GM21717 (cell line): ENCODE measurements around the gene TCFL5.

Experiments used
- ATAC-seq: cut with Tn5 transposase; IDR thresholded peaks from one replicate; pipeline ENCODE4 v1.9.1; 2021; ENCODE audit warnings: mild to moderate bottlenecking, moderate library complexity; ENCODE audit not compliant: unreplicated experiment

Gene TCFL5

DNA sequence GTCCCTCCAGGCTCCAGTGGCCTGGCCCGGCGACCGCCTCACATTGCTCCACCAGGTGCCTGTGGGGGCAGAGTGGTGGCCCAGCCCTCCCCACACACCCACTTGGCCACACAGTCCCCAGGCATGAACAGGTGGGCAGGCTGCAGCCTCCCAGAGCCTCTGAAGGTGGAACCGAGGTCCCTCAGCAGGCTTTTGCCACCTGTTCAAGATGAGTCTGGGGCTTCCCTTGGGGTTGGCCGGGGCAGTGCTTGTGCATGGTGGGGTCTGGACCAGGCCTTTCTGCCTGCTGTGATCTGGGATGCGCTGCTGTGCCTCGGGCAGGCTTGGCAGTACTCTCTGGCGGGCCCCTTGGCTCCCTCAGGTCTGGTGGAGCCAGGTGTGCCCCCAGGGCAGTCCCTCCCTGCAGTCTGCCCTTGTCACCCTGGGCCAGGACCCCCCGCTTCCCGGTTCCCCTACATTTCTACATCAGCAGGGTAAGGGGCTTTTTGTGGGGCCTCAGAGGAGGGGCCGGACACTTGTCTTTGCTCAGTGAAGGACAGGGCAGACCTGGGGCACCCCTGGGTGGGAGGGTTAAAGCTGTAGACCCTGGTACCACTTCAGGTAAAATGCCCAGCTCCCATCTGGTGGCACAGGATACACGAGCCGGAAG, 47.4 kb downstream of the TCFL5 start:
- no peak for ATAC-seq

DNA sequence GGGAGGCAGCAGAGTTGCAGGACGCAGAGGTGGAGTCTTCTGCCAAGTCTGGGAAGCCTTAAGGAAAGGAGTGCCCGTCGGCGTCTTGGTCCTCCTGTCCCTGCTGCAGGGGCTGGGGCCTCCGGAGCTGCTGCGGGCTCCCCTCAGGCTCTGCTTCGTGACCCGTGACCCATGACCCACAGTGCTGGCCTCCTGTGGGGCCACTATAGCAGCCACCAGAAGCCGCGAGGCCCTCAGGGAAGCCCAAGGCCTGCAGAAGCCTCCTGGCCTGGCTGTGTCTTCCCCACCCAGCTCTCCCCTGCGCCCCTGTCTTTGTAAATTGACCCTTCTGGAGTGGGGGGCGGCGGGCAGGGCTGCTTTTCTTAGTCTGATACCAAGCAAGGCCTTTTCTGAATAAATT, 48.0 kb downstream of the TCFL5 start:
- no peak for ATAC-seq

DNA sequence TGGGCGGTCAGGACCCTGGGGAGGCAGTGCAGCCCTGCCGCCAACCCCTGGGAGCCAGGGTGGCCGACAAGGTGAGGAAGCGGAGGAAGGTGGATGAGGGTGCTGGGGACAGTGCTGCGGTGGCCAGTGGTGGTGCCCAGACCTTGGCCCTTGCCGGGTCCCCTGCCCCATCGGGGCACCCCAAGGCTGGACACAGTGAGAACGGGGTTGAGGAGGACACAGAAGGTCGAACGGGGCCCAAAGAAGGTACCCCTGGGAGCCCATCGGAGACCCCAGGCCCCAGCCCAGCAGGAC, 48.8 kb downstream of the TCFL5 start:
- no peak for ATAC-seq

DNA sequence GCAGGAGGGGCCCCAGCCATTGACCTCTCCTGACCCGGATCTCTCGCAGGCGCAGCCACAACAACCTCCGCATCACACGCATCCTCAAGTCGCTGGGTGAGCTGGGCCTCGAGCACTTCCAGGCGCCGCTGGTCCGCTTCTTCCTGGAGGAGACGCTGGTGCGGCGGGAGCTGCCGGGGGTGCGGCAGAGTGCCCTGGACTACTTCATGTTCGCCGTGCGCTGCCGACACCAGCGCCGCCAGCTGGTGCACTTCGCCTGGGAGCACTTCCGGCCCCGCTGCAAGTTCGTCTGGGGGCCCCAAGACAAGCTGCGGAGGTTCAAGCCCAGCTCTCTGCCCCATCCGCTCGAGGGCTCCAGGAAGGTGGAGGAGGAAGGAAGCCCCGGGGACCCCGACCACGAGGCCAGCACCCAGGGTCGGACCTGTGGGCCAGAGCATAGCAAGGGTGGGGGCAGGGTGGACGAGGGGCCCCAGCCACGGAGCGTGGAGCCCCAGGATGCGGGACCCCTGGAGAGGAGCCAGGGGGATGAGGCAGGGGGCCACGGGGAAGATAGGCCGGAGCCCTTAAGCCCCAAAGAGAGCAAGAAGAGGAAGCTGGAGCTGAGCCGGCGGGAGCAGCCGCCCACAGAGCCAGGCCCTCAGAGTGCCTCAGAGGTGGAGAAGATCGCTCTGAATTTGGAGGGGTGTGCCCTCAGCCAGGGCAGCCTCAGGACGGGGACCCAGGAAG, 49.3 kb downstream of the TCFL5 start:
- no peak for ATAC-seq

- no peak for ATAC-seq
Observed at GRCh38 chr20:62811720-62812119, 49.9 kb downstream of the TCFL5 start.

GRCh38 chr20:62811320-62811719, 50.3 kb downstream of the TCFL5 start:
- no peak for ATAC-seq

DNA sequence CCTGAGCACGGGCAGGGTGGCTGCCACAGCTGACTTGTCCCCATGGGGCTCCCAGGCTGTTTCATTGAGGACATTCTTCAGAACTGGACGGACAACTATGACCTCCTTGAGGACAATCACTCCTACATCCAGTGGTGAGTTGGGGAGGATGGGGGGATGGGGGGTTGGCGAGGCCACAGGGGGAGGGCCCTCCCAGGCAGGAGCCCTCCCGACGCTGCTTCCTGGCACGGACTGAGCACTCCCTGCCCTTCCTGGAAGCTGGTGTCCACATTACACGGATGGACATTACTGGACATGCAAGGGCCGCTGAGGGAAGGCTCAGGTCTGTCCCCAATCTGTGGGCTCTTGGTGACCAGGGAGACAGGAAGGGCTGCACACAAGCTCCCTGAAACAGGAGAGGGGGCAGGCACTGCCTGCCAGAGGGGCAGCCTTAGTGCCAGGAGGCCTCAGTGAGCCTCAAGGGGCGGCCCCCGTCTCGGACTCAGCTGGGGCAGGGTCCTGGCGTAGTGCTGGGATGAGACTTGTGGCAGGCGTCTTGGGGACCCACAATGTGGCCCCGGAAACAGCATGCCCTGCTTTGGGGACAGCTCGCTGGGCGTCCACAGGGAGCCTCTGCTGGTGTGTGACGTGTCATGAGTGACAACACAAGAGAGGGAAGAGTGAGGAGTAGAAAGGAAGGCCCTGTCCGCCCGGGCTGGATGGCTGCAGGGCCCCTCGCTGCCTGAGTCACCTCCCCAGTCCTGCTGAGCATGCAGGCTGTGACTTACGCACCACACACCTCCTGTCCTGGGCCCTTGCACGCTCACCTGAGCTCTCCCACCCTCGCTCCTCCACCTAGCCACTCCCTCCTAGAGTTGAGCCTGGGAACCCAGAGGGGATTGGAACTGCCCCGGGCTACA, 51.8 kb downstream of the TCFL5 start:
- ATAC-seq: no peak

- ATAC-seq: no peak
Observed at GRCh38 chr20:62808211-62808865, 53.3 kb downstream of the TCFL5 start.

- no peak for ATAC-seq
Observed at GRCh38 chr20:62807444-62808210, 54.0 kb downstream of the TCFL5 start.

DNA sequence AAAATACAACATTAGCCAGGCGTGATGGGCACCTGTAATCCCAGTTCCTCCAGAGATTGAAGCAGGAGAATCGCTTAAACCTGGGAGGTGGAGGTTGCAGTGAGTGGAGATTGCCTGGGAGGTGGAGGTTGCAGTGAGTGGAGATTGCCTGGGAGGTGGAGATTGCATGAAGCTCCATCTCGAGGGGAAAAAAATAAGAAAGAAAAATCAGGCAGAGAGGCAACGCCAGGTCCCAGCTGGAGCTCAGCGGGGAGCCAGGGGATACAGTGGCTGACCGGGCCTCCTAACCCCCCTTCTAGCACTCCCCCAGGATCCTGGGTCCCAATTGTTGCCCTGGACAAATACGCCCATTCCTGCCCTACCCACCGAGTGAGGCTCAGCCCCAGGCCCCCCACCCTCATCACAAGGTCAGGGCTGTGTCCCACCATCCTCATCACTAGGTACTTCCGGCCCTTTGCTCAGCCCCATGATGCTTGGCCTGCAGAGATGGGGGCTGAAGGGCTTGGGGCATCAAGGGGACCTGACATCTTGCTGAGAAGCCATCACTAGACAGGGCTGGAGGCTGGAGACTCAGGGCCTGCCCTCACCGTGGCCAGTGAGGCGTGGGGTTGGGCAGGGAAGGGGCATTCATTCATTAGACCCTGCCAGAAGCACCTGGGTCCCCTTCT, 55.1 kb downstream of the TCFL5 start:
- no peak for ATAC-seq

DNA sequence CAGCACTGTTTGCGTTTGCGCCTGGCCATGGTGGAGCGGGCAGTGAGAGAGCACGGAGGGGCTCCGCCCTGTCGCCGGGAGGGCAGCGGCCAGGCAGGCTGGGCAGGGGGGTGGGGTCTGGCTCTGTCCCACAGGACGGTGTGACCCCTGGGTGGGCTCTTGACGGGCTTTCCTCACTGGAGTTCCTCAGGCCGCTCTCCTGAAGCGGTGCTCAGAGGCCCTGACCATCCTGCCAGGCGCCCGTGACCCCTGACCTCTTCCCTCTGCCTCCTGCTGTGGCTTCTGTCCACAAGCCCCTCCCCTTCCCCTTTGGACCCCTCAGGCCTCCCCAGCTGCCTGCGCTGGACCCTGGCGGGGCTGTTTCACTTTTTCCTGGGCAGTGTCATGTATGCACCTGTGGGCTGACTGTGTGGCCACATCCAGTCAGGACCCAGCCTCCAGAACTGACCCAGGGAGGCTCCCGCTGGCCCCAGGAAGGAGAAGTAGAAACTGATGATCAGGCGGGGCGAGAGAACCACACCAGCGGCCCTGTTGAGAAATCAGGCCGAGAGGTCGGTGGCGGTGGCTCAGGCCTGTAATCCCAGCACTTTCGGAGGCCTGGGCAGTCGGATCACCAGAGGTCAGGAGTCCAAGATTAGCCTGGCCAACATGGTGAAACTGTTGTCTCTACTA, 55.8 kb downstream of the TCFL5 start:
- no peak for ATAC-seq

DNA sequence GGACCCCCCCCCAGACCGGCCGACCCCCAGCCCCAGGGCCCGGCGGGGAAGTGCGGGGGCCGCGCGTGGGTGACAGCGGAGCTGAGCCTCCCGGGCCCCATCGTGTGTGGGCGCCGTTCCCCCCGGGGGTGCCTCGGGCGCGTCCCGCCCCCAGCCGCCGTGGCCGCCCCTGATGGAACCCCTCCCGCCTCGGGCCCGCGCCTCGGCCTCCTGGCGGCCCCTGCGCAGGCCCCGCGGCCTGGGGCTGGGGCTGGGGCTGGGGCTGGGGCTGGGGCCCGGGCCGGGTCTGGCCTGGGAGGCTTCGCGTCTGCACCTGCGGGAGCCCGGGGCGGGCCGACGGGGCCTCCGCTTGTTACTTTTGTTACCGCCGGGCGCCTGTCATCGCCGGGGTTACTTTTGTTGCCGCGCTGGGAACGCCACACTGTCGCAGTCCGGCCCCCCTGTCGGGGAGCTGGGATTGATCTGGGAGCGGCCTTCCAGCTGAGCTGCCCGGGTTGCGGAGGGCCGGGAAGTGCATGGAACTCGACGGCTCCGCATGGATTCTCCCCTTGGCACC, 56.4 kb downstream of the TCFL5 start:
- ATAC-seq: no peak

DNA sequence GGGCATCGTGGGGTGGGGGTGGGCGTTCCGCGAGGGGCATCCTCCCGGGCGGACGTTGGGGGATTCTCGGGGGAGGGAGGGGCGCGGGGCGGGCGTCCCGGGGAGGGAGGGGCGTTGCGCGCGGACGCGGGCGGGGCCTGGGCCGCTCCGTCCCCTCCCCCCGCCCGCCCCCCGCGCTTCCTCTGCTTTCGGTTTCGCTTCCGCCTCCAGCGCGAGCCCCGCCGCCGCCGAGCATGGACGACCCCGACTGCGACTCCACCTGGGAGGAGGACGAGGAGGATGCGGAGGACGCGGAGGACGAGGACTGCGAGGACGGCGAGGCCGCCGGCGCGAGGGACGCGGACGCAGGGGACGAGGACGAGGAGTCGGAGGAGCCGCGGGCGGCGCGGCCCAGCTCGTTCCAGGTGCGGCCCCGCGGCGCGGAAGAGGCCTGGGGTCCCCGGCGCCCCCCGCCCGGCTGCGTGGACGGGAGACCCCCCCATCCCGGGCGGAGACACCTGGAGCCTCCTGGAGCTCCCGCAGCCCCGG, 56.9 kb downstream of the TCFL5 start, which contains the start of gene OGFR:
Gene OGFR, plus strand, starts transcription at position 209 of the 528 bp plus-strand sequence. Its CDS starts 25 bp downstream, at position 234.
- no peak for ATAC-seq

- ATAC-seq: no peak
Observed at GRCh38 chr20:62804021-62804626, 57.5 kb downstream of the TCFL5 start.

GRCh38 chr20:62802026-62802712, 59.5 kb downstream of the TCFL5 start:
- ATAC-seq: no peak

GRCh38 chr20:62801284-62802010, 60.2 kb downstream of the TCFL5 start:
- no peak for ATAC-seq
